DOHH2 (cell line): ENCODE data around the gene LRMDA.

Source experiments
- H3F3A ChIP-seq: fragments of 200-600 bp; sonication (generic), shearing (Covaris generic); 2 replicates; pipeline ENCODE4 v1.6.0; 2016; ENCODE audit warnings: antibody characterized with exemption, mild to moderate bottlenecking; ENCODE audit not compliant: control insufficient read depth, insufficient read depth
- H3K27ac ChIP-seq: fragments of 200-600 bp; sonication (generic); 2 replicates; pipeline ENCODE4 v1.5.1; 2014; ENCODE audit warnings: low read depth, mild to moderate bottlenecking, low read length, moderate library complexity
- H3K27me3 ChIP-seq: fragments of 200-600 bp; sonication (generic); 2 replicates; pipeline ENCODE4 v1.6.1; 2014; ENCODE audit warnings: mild to moderate bottlenecking, low read length, mixed read lengths; ENCODE audit not compliant: control insufficient read depth
- H3K36me3 ChIP-seq: fragments of 200-600 bp; sonication (generic); 2 replicates; pipeline ENCODE4 v1.6.1; 2014; ENCODE audit warnings: mild to moderate bottlenecking, low read length, moderate library complexity, mixed read lengths; ENCODE audit not compliant: control insufficient read depth
- H3K4me1 ChIP-seq: fragments of 200-600 bp; sonication (generic); 2 replicates; pipeline ENCODE4 v1.6.1; 2014; ENCODE audit warnings: mild to moderate bottlenecking, low read length, mixed read lengths; ENCODE audit not compliant: control insufficient read depth
- H3K4me2 ChIP-seq: fragments of 200-600 bp; sonication (generic); 2 replicates; pipeline ENCODE4 v1.6.0; 2014; ENCODE audit warnings: mild to moderate bottlenecking, low read length, moderate library complexity
- H3K4me3 ChIP-seq: fragments of 200-600 bp; sonication (generic); 2 replicates; pipeline ENCODE4 v1.5.1; 2014; ENCODE audit warnings: mild to moderate bottlenecking, low read length, mixed read lengths
- H3K79me2 ChIP-seq: fragments of 200-600 bp; sonication (generic); 2 replicates; pipeline ENCODE4 v1.6.1; 2014; ENCODE audit warnings: mild to moderate bottlenecking, low read length, mixed read lengths; ENCODE audit not compliant: control insufficient read depth
- H3K9me2 ChIP-seq: fragments of 200-600 bp; sonication (generic); replicated peaks from 2 replicates; pipeline ENCODE4 v1.6.1; 2014; ENCODE audit warnings: mild to moderate bottlenecking, low read length, mixed read lengths; ENCODE audit not compliant: control insufficient read depth
- H3K9me3 ChIP-seq: fragments of 200-600 bp; sonication (generic); 2 replicates; pipeline ENCODE4 v1.6.1; 2014; ENCODE audit warnings: antibody characterized with exemption, low read length, mixed read lengths; ENCODE audit not compliant: control insufficient read depth, insufficient read depth
- H4K20me1 ChIP-seq: fragments of 200-600 bp; sonication (generic); 2 replicates; pipeline ENCODE4 v1.6.0; 2014; ENCODE audit warnings: low read depth, mild to moderate bottlenecking, antibody characterized with exemption, low read length, moderate library complexity; ENCODE audit not compliant: control insufficient read depth, insufficient read depth
- EZH2phosphoT487 ChIP-seq: fragments of 200-600 bp; sonication (generic); IDR thresholded peaks from 2 replicates; pipeline ENCODE4 v1.6.1; 2017; ENCODE audit warnings: borderline replicate concordance, mild to moderate bottlenecking, antibody characterized with exemption, low read length, moderate library complexity, mixed read lengths
- TF ChIP-seq, protein P1 (sequence below): fragments of 200-600 bp; sonication (generic); IDR thresholded peaks from one replicate; pipeline ENCODE4 v1.5.1; 2014; ENCODE audit warnings: antibody characterized with exemption, mild to moderate bottlenecking, low read depth, low read length; ENCODE audit not compliant: poor library complexity, severe bottlenecking

Gene LRMDA

GRCh38 chr10:76552091-76552873 is 1120.9 kb downstream of the LRMDA start:
- Histone ChIP-seq H3K4me2 (no peak overlapping the region), H3K36me3 (no peaks in the 10 kb centered on the region), H4K20me1 (no peaks in the 10 kb centered on the region), H3F3A (no peaks in the 10 kb centered on the region), H3K9me3 (no peaks in the 10 kb centered on the region), H3K27ac (no peak overlapping the region), H3K9me2 (no peaks in the 10 kb centered on the region), H3K27me3 (no peaks in the 10 kb centered on the region), H3K4me3 (no peak overlapping the region), H3K79me2 (no peaks in the 10 kb centered on the region), H3K4me1 (no peaks in the 10 kb centered on the region)
- TF ChIP-seq, protein P1, sequence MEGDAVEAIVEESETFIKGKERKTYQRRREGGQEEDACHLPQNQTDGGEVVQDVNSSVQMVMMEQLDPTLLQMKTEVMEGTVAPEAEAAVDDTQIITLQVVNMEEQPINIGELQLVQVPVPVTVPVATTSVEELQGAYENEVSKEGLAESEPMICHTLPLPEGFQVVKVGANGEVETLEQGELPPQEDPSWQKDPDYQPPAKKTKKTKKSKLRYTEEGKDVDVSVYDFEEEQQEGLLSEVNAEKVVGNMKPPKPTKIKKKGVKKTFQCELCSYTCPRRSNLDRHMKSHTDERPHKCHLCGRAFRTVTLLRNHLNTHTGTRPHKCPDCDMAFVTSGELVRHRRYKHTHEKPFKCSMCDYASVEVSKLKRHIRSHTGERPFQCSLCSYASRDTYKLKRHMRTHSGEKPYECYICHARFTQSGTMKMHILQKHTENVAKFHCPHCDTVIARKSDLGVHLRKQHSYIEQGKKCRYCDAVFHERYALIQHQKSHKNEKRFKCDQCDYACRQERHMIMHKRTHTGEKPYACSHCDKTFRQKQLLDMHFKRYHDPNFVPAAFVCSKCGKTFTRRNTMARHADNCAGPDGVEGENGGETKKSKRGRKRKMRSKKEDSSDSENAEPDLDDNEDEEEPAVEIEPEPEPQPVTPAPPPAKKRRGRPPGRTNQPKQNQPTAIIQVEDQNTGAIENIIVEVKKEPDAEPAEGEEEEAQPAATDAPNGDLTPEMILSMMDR, result no peak
- TF ChIP-seq EZH2phosphoT487, result no peak

- no peaks in the 10 kb centered on the region for H3F3A ChIP-seq
- no peak overlapping the region for H3K4me2 ChIP-seq
- no peaks in the 10 kb centered on the region for H3K4me1 ChIP-seq
- H3K36me3 ChIP-seq, result no peaks in the 10 kb centered on the region
- no peak overlapping the region for H3K4me3 ChIP-seq
- no peaks in the 10 kb centered on the region for H3K9me2 ChIP-seq
- H3K9me3 ChIP-seq, result no peaks in the 10 kb centered on the region
- H3K79me2 ChIP-seq, result no peaks in the 10 kb centered on the region
- no peaks in the 10 kb centered on the region for H3K27me3 ChIP-seq
- TF ChIP-seq EZH2phosphoT487, result no peak
- no peaks in the 10 kb centered on the region for H4K20me1 ChIP-seq
- H3K27ac ChIP-seq, result no peak overlapping the region
Measured at GRCh38 chr10:76553263-76554032, 1122.0 kb downstream of the LRMDA start.

- Histone ChIP-seq H3K9me2 (no peaks in the 10 kb centered on the region), H3K4me2 (no peak overlapping the region), H3K27me3 (no peaks in the 10 kb centered on the region), H3K36me3 (no peaks in the 10 kb centered on the region), H3K27ac (no peak overlapping the region), H4K20me1 (no peaks in the 10 kb centered on the region), H3K4me3 (no peak overlapping the region), H3K9me3 (no peaks in the 10 kb centered on the region), H3K4me1 (no peaks in the 10 kb centered on the region), H3F3A (no peaks in the 10 kb centered on the region), H3K79me2 (no peaks in the 10 kb centered on the region)
- TF ChIP-seq, protein P1, result no peak
- no peak for TF ChIP-seq EZH2phosphoT487
Measured at GRCh38 chr10:76554033-76554408, 1122.6 kb downstream of the LRMDA start.

- H3K27me3 ChIP-seq, result no peaks in the 10 kb centered on the region
- H3K79me2 ChIP-seq, result no peaks in the 10 kb centered on the region
- no peaks in the 10 kb centered on the region for H3K36me3 ChIP-seq
- no peaks in the 10 kb centered on the region for H3K9me2 ChIP-seq
- H3K27ac ChIP-seq, result no peak overlapping the region
- no peaks in the 10 kb centered on the region for H3K4me1 ChIP-seq
- H3K9me3 ChIP-seq, result no peaks in the 10 kb centered on the region
- H4K20me1 ChIP-seq, result no peaks in the 10 kb centered on the region
- TF ChIP-seq EZH2phosphoT487, result no peak
- TF ChIP-seq, protein P1, result no peak
- H3F3A ChIP-seq, result no peaks in the 10 kb centered on the region
- H3K4me3 ChIP-seq, result no peak overlapping the region
- H3K4me2 ChIP-seq, result no peak overlapping the region
Measured at GRCh38 chr10:76554478-76554877, 1123.1 kb downstream of the LRMDA start.
